Neural progenitor cell (in vitro differentiated cells): ENCODE measurements around the gene DEFB112. TPM values are rescaled to one million over a fixed set of nuclear protein-coding genes. Genes with fewer than 3 reads are reported as not detected.

ENCODE experiments used
- DNase-seq: peaks from one replicate; pipeline ENCODE4 v3.0.0-alpha.2; 2016; ENCODE audit warnings: low spot score
- H2AFZ ChIP-seq: fragments of 200-600 bp; sonication (generic); replicated peaks from 2 replicates; pipeline ENCODE4 v1.6.1; 2016; ENCODE audit warnings: antibody characterized with exemption
- H3F3A ChIP-seq: fragments of 200-600 bp; sonication (generic); 2 replicates; pipeline ENCODE4 v1.6.1; 2016; ENCODE audit warnings: antibody characterized with exemption, low read depth
- H3K27ac ChIP-seq: fragments of 200-600 bp; sonication (generic); 2 replicates; pipeline ENCODE4 v1.5.1; 2016; ENCODE audit warnings: mild to moderate bottlenecking
- H3K27me3 ChIP-seq: fragments of 200-600 bp; sonication (generic); 2 replicates; pipeline ENCODE4 v1.6.1; 2016; ENCODE audit warnings: mild to moderate bottlenecking, moderate library complexity
- H3K36me3 ChIP-seq: fragments of 200-600 bp; sonication (generic); 2 replicates; pipeline ENCODE4 v1.5.1; 2016
- H3K4me1 ChIP-seq: fragments of 200-600 bp; sonication (generic); 2 replicates; pipeline ENCODE4 v1.6.1; 2016; ENCODE audit warnings: mixed run types
- H3K4me2 ChIP-seq: fragments of 200-600 bp; sonication (generic); 2 replicates; pipeline ENCODE4 v1.6.1; 2016
- H3K4me3 ChIP-seq: fragments of 200-600 bp; sonication (generic); 2 replicates; pipeline ENCODE4 v1.5.1; 2016
- H3K79me2 ChIP-seq: fragments of 200-600 bp; sonication (generic); 2 replicates; pipeline ENCODE4 v1.6.1; 2016; ENCODE audit warnings: low read depth
- H3K9ac ChIP-seq: fragments of 200-600 bp; sonication (generic); 2 replicates; pipeline ENCODE4 v1.6.1; 2016
- H3K9me3 ChIP-seq: fragments of 200-600 bp; sonication (generic); 2 replicates; pipeline ENCODE4 v1.5.1; 2016; ENCODE audit warnings: low read depth
- H4K20me1 ChIP-seq: fragments of 200-600 bp; sonication (generic); 2 replicates; pipeline ENCODE4 v1.6.1; 2016; ENCODE audit warnings: low read depth
- H3K27ac Mint-ChIP-seq: 3 replicates; pipeline ENCODE4 v1.8.0; 2021; ENCODE audit warnings: mixed read lengths
- H3K27me3 Mint-ChIP-seq: 2 replicates; pipeline ENCODE4 v1.8.0; 2022; ENCODE audit warnings: low read depth, mild to moderate bottlenecking, inconsistent platforms, moderate library complexity, mixed read lengths; ENCODE audit not compliant: insufficient read depth
- H3K36me3 Mint-ChIP-seq: 3 replicates; pipeline ENCODE4 v1.8.0; 2021; ENCODE audit warnings: mixed read lengths
- H3K4me1 Mint-ChIP-seq: 3 replicates; pipeline ENCODE4 v1.8.0; 2021; ENCODE audit warnings: mixed read lengths
- H3K4me3 Mint-ChIP-seq: 3 replicates; pipeline ENCODE4 v1.8.0; 2021; ENCODE audit warnings: mild to moderate bottlenecking, moderate library complexity, mixed read lengths
- H3K9me3 Mint-ChIP-seq: 3 replicates; pipeline ENCODE4 v1.8.0; 2020; ENCODE audit warnings: mixed read lengths
- CTCF ChIP-seq: fragments of 200-600 bp; sonication (generic); IDR thresholded peaks from 2 replicates; pipeline ENCODE4 v1.5.1; 2017; ENCODE audit warnings: antibody characterized with exemption, mild to moderate bottlenecking
- EZH2 ChIP-seq: fragments of 200-600 bp; sonication (generic); IDR thresholded peaks from 2 replicates; pipeline ENCODE4 v1.6.1; 2017; ENCODE audit warnings: antibody characterized with exemption, mild to moderate bottlenecking, moderate library complexity
- EZH2phosphoT487 ChIP-seq: fragments of 200-600 bp; sonication (generic); IDR thresholded peaks from 2 replicates; pipeline ENCODE4 v1.6.1; 2017; ENCODE audit warnings: antibody characterized with exemption
- total RNA-seq: library from RNA; depleted of rRNA; stranded (reverse); fragments of >200 nt; gene quantifications from 2 replicates; pipeline ENCODE4 v1.2.3, GENCODE V29; 2015; ENCODE audit warnings: low replicate concordance

The DEFB112 gene
- total RNA-seq, 1 donor from 2014 or later = not detected

GRCh38 chr6:50096296-50096695 lies 46.6 kb upstream of the DEFB112 start:
- H3K27me3 Mint-ChIP-seq = no peaks in the 10 kb centered on the region
- Histone ChIP-seq H3K9ac (no peak overlapping the region), H3K79me2 (no peaks in the 10 kb centered on the region), H3K9me3 (no peaks in the 10 kb centered on the region), H3K4me2 (no peak overlapping the region), H3K36me3 (no peaks in the 10 kb centered on the region), H3K4me1 (no peaks in the 10 kb centered on the region), H3K4me3 (no peak overlapping the region), H2AFZ (no peak overlapping the region), H3K27ac (no peak overlapping the region), H3F3A (no peaks in the 10 kb centered on the region), H3K27me3 (no peaks in the 10 kb centered on the region), H4K20me1 (no peaks in the 10 kb centered on the region)
- no peak overlapping the region for H3K4me3 Mint-ChIP-seq
- no peak for DNase-seq
- no peaks in the 10 kb centered on the region for H3K4me1 Mint-ChIP-seq
- TF ChIP-seq CTCF = no peak
- TF ChIP-seq EZH2phosphoT487 = no peak
- TF ChIP-seq EZH2 = no peak
- no peak overlapping the region for H3K27ac Mint-ChIP-seq
- H3K9me3 Mint-ChIP-seq = no peaks in the 10 kb centered on the region
- no peaks in the 10 kb centered on the region for H3K36me3 Mint-ChIP-seq

GRCh38 chr6:50093938-50094272 lies 44.2 kb upstream of the DEFB112 start:
- Mint-ChIP-seq H3K27ac (no peak overlapping the region), H3K4me3 (no peak overlapping the region), H3K27me3 (no peaks in the 10 kb centered on the region), H3K4me1 (no peaks in the 10 kb centered on the region), H3K36me3 (no peaks in the 10 kb centered on the region), H3K9me3 (no peaks in the 10 kb centered on the region)
- Histone ChIP-seq H3K9ac (no peak overlapping the region), H3K36me3 (no peaks in the 10 kb centered on the region), H3K27me3 (no peaks in the 10 kb centered on the region), H4K20me1 (no peaks in the 10 kb centered on the region), H3K4me1 (no peaks in the 10 kb centered on the region), H3K9me3 (no peaks in the 10 kb centered on the region), H3K27ac (no peak overlapping the region), H3K79me2 (no peaks in the 10 kb centered on the region), H3K4me2 (no peak overlapping the region), H3F3A (no peaks in the 10 kb centered on the region), H2AFZ (no peak overlapping the region), H3K4me3 (no peak overlapping the region)
- TF ChIP-seq CTCF = no peak
- no peak for TF ChIP-seq EZH2
- DNase-seq = no peak

- Histone ChIP-seq H3K4me2 (no peak overlapping the region), H4K20me1 (no peaks in the 10 kb centered on the region), H3K9ac (no peak overlapping the region), H3K4me3 (no peak overlapping the region), H3K36me3 (no peaks in the 10 kb centered on the region), H2AFZ (no peak overlapping the region), H3K27me3 (no peaks in the 10 kb centered on the region), H3K4me1 (no peaks in the 10 kb centered on the region), H3K27ac (no peak overlapping the region), H3F3A (no peaks in the 10 kb centered on the region), H3K79me2 (no peaks in the 10 kb centered on the region), H3K9me3 (no peaks in the 10 kb centered on the region)
- no peak for DNase-seq
- no peaks in the 10 kb centered on the region for H3K36me3 Mint-ChIP-seq
- H3K27me3 Mint-ChIP-seq = no peaks in the 10 kb centered on the region
- no peaks in the 10 kb centered on the region for H3K9me3 Mint-ChIP-seq
- no peak for TF ChIP-seq EZH2
- no peaks in the 10 kb centered on the region for H3K4me1 Mint-ChIP-seq
- no peak overlapping the region for H3K27ac Mint-ChIP-seq
- H3K4me3 Mint-ChIP-seq = no peak overlapping the region
Measured at GRCh38 chr6:50093116-50093937, 43.6 kb upstream of the DEFB112 start.

- no peaks in the 10 kb centered on the region for H3K4me1 ChIP-seq
- no peaks in the 10 kb centered on the region for H3K9me3 ChIP-seq
- no peaks in the 10 kb centered on the region for H3K27me3 Mint-ChIP-seq
- H3K4me2 ChIP-seq = no peak overlapping the region
- H3K4me3 ChIP-seq = no peak overlapping the region
- no peaks in the 10 kb centered on the region for H4K20me1 ChIP-seq
- H3K9me3 Mint-ChIP-seq = no peaks in the 10 kb centered on the region
- H2AFZ ChIP-seq = no peak overlapping the region
- no peak overlapping the region for H3K9ac ChIP-seq
- no peaks in the 10 kb centered on the region for H3F3A ChIP-seq
- H3K36me3 ChIP-seq = no peaks in the 10 kb centered on the region
- H3K4me1 Mint-ChIP-seq = no peaks in the 10 kb centered on the region
- H3K4me3 Mint-ChIP-seq = no peak overlapping the region
- no peak overlapping the region for H3K27ac ChIP-seq
- H3K79me2 ChIP-seq = no peaks in the 10 kb centered on the region
- no peaks in the 10 kb centered on the region for H3K27me3 ChIP-seq
- no peaks in the 10 kb centered on the region for H3K36me3 Mint-ChIP-seq
- no peak for TF ChIP-seq EZH2phosphoT487
- TF ChIP-seq EZH2 = no peak
- no peak for TF ChIP-seq CTCF
- DNase-seq = no peak
- H3K27ac Mint-ChIP-seq = no peak overlapping the region
Measured at GRCh38 chr6:50091641-50092040, 41.9 kb upstream of the DEFB112 start.
